ENCODE measurements around the gene CYBA. TPM values are rescaled to one million over a fixed set of nuclear protein-coding genes. Genes with fewer than 3 reads are reported as not detected.
"Not testable (repeated sequence)": the region's sequence is repeated elsewhere in the genome, so short reads cannot be mapped to it uniquely, and the experiment has no call there.

CYBA gene
- polyA plus RNA-seq, 1 donor from 2014 or later, result 6.3 TPM

DNA sequence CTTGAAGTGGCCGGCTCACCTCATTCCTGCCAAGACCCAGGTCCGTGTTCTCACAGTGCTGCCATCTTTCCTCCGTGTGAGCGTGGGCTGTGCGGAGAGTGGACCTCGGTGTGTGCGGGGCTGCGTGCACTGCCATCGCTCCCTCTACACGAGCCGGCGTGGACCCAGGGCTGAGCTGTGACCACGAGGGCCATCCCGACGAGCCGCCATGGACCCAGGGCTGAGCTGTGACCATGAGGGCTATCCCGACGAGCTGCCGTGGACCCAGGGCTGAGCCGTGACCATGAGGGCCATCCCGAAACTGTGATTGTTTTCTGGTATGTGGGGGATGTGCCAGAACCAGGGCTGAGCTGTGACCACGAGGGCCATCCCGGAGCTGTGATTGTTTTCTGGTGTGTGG, 21.0 kb upstream of the CYBA start:
- no peak overlapping the region for H3K4me2 ChIP-seq (ENCODE audit: low read length)
- no peak for TF ChIP-seq EZH2 (IDR thresholded peaks at IDR 0.05; ENCODE audit: borderline replicate concordance, insufficient read depth, low read length, poor library complexity, severe bottlenecking)
- no peak for TF ChIP-seq POLR2AphosphoS5 (IDR thresholded peaks at IDR 0.05)
- TF ChIP-seq TAF1 (IDR thresholded peaks at IDR 0.05; ENCODE audit: low read depth), result no peak
- no peak overlapping the region for H3K4me3 ChIP-seq (ENCODE audit: low read length)

DNA sequence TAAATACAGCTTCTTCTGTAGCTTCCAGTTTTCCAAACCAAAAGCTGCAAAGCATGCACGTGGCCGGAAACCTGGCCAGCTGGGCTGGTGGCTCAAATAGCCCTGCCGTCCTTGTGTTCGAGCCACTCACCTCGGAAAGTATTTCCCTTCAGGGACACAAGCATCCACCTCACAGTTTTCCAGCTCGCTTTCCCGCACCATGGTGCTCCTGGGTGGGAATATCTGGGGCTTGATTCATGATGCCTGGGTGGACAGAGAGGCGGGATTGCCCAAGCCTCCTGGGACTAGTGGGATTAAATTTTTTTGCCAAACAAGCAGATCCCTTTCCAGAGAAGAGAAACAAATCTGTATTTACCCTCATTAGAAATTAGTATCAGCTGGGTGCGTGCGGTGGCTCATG, 19.1 kb upstream of the CYBA start:
- no peak overlapping the region for H3K9ac ChIP-seq (ENCODE audit: low read length)
- no peaks in the 10 kb centered on the region for H3K36me3 ChIP-seq (ENCODE audit: insufficient read depth, low read length)
- H3F3A ChIP-seq (ENCODE audit: insufficient read depth, low read length, poor library complexity, severe bottlenecking), result no peaks in the 10 kb centered on the region
- no peak overlapping the region for H3K27ac ChIP-seq (ENCODE audit: low read length)
- no peaks in the 10 kb centered on the region for H3K9me2 ChIP-seq (ENCODE audit: insufficient read depth, low read length)
- H3K4me3 ChIP-seq (ENCODE audit: low read length), result no peak overlapping the region
- H3K27me3 ChIP-seq (ENCODE audit: insufficient read depth, low read depth, low read length), result no peaks in the 10 kb centered on the region
- no peak overlapping the region for H3K4me2 ChIP-seq (ENCODE audit: low read length)
- TF ChIP-seq, protein P1, sequence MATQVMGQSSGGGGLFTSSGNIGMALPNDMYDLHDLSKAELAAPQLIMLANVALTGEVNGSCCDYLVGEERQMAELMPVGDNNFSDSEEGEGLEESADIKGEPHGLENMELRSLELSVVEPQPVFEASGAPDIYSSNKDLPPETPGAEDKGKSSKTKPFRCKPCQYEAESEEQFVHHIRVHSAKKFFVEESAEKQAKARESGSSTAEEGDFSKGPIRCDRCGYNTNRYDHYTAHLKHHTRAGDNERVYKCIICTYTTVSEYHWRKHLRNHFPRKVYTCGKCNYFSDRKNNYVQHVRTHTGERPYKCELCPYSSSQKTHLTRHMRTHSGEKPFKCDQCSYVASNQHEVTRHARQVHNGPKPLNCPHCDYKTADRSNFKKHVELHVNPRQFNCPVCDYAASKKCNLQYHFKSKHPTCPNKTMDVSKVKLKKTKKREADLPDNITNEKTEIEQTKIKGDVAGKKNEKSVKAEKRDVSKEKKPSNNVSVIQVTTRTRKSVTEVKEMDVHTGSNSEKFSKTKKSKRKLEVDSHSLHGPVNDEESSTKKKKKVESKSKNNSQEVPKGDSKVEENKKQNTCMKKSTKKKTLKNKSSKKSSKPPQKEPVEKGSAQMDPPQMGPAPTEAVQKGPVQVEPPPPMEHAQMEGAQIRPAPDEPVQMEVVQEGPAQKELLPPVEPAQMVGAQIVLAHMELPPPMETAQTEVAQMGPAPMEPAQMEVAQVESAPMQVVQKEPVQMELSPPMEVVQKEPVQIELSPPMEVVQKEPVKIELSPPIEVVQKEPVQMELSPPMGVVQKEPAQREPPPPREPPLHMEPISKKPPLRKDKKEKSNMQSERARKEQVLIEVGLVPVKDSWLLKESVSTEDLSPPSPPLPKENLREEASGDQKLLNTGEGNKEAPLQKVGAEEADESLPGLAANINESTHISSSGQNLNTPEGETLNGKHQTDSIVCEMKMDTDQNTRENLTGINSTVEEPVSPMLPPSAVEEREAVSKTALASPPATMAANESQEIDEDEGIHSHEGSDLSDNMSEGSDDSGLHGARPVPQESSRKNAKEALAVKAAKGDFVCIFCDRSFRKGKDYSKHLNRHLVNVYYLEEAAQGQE (IDR thresholded peaks at IDR 0.05; ENCODE audit: borderline replicate concordance), result no peak
- TF ChIP-seq, protein P2, sequence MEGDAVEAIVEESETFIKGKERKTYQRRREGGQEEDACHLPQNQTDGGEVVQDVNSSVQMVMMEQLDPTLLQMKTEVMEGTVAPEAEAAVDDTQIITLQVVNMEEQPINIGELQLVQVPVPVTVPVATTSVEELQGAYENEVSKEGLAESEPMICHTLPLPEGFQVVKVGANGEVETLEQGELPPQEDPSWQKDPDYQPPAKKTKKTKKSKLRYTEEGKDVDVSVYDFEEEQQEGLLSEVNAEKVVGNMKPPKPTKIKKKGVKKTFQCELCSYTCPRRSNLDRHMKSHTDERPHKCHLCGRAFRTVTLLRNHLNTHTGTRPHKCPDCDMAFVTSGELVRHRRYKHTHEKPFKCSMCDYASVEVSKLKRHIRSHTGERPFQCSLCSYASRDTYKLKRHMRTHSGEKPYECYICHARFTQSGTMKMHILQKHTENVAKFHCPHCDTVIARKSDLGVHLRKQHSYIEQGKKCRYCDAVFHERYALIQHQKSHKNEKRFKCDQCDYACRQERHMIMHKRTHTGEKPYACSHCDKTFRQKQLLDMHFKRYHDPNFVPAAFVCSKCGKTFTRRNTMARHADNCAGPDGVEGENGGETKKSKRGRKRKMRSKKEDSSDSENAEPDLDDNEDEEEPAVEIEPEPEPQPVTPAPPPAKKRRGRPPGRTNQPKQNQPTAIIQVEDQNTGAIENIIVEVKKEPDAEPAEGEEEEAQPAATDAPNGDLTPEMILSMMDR (IDR thresholded peaks at IDR 0.05; ENCODE audit: poor library complexity, severe bottlenecking), result no peak
- TF ChIP-seq MXI1 (conservative IDR thresholded peaks at IDR 0.05; ENCODE audit: poor library complexity, severe bottlenecking) (no peak), EZH2 (IDR thresholded peaks at IDR 0.05; ENCODE audit: borderline replicate concordance, insufficient read depth, low read length, poor library complexity, severe bottlenecking) (no peak), RAD21 (conservative IDR thresholded peaks at IDR 0.05) (no peak), POLR2AphosphoS5 (IDR thresholded peaks at IDR 0.05) (no peak), EP300 (conservative IDR thresholded peaks at IDR 0.05; ENCODE audit: poor library complexity, severe bottlenecking) (no peak), TAF1 (IDR thresholded peaks at IDR 0.05; ENCODE audit: low read depth) (no peak), SMC3 (conservative IDR thresholded peaks at IDR 0.05; ENCODE audit: poor library complexity) (no peak)
- no peaks in the 10 kb centered on the region for H3K9me3 ChIP-seq (ENCODE audit: low read length)
- no peaks in the 10 kb centered on the region for H4K20me1 ChIP-seq (ENCODE audit: insufficient read depth)
- H3K79me2 ChIP-seq (replicated peaks; ENCODE audit: insufficient read depth, low read length), result no peaks in the 10 kb centered on the region
- no peak overlapping the region for H2AFZ ChIP-seq (ENCODE audit: low read depth, low read length)

More for the DNA sequence above, 21.0 kb upstream of the CYBA start:
- Histone ChIP-seq H3K9me2 (ENCODE audit: insufficient read depth, low read length) (no peaks in the 10 kb centered on the region), H3K36me3 (ENCODE audit: insufficient read depth, low read length) (no peaks in the 10 kb centered on the region), H3K27me3 (ENCODE audit: insufficient read depth, low read depth, low read length) (no peaks in the 10 kb centered on the region), H3K9ac (ENCODE audit: low read length) (no peak overlapping the region), H3F3A (ENCODE audit: insufficient read depth, low read length, poor library complexity, severe bottlenecking) (no peaks in the 10 kb centered on the region), H2AFZ (ENCODE audit: low read depth, low read length) (no peak overlapping the region), H4K20me1 (ENCODE audit: insufficient read depth) (no peaks in the 10 kb centered on the region), H3K27ac (ENCODE audit: low read length) (no peak overlapping the region), H3K79me2 (replicated peaks; ENCODE audit: insufficient read depth, low read length) (no peaks in the 10 kb centered on the region), H3K9me3 (ENCODE audit: low read length) (no peaks in the 10 kb centered on the region)

DNA sequence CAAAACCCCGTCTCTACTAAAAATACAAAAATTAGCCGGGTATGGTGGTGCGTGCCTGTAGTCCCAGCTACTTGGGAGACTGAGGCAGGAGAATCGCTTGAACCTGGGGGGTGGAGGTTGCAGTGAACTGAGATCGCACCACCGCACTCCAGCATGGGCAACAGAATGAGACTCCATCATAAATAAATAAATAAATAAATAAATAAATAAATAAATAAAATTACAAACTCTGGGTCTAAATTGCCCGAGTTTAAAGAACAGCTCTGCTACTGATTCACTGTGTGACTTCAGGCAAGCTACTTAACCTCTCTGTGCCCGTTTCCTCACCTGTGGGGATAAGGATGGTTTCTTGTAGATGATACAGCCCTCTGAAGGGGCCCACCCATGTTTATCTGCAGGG, 18.6 kb upstream of the CYBA start:
- not testable (repeated sequence) for H3K27me3 ChIP-seq (ENCODE audit: insufficient read depth, low read depth, low read length); H3K9me2 ChIP-seq (ENCODE audit: insufficient read depth, low read length); H3K36me3 ChIP-seq (ENCODE audit: insufficient read depth, low read length); H3K79me2 ChIP-seq (replicated peaks; ENCODE audit: insufficient read depth, low read length); H3F3A ChIP-seq (ENCODE audit: insufficient read depth, low read length, poor library complexity, severe bottlenecking); H3K4me3 ChIP-seq (ENCODE audit: low read length); H3K4me2 ChIP-seq (ENCODE audit: low read length); H3K9me3 ChIP-seq (ENCODE audit: low read length); H3K27ac ChIP-seq (ENCODE audit: low read length); H4K20me1 ChIP-seq (ENCODE audit: insufficient read depth); H3K9ac ChIP-seq (ENCODE audit: low read length); H2AFZ ChIP-seq (ENCODE audit: low read depth, low read length)
